ENCODE measurements around the gene NUP188.

DNA sequence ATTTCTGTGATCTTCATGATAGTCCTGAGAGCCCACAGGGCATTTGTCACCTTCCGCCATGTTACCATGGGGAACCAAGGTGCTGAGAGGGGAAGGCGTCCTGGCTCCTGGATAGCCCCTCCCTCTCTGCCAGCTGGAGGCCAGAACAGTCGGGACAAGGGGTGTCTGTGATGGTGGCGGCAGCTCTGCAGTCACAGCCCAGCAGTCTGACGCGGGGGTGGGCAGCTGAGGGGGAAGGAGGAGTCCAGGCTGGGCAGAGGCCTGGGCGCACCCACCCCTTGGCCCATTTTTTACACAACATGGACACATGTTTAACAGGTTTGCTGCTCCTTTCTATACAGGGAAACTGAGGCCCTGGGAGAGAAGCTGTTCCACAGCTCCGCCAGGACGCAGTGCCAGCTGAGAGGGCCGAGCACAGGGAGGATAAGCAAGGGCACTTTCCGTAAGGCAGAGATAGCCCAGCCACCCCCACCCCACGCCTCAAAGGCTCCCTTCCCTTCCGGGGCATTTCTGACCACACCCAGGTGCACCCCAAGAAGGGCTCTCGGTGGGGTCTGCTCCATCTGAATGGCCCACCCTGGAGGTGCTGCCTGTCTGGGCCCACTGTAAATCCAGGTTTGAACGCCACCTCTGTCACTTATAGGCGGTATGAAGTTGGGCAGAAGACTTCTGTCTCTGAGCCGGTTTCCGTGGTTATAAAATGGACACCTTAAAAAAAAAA lies 48.5 kb upstream of the NUP188 start:
- TF ChIP-seq, protein P1, sequence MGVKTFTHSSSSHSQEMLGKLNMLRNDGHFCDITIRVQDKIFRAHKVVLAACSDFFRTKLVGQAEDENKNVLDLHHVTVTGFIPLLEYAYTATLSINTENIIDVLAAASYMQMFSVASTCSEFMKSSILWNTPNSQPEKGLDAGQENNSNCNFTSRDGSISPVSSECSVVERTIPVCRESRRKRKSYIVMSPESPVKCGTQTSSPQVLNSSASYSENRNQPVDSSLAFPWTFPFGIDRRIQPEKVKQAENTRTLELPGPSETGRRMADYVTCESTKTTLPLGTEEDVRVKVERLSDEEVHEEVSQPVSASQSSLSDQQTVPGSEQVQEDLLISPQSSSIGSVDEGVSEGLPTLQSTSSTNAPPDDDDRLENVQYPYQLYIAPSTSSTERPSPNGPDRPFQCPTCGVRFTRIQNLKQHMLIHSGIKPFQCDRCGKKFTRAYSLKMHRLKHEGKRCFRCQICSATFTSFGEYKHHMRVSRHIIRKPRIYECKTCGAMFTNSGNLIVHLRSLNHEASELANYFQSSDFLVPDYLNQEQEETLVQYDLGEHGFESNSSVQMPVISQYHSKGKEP (tag by site-specific recombination; IDR thresholded peaks at IDR 0.05), result no peak
- TF ChIP-seq, protein P2, sequence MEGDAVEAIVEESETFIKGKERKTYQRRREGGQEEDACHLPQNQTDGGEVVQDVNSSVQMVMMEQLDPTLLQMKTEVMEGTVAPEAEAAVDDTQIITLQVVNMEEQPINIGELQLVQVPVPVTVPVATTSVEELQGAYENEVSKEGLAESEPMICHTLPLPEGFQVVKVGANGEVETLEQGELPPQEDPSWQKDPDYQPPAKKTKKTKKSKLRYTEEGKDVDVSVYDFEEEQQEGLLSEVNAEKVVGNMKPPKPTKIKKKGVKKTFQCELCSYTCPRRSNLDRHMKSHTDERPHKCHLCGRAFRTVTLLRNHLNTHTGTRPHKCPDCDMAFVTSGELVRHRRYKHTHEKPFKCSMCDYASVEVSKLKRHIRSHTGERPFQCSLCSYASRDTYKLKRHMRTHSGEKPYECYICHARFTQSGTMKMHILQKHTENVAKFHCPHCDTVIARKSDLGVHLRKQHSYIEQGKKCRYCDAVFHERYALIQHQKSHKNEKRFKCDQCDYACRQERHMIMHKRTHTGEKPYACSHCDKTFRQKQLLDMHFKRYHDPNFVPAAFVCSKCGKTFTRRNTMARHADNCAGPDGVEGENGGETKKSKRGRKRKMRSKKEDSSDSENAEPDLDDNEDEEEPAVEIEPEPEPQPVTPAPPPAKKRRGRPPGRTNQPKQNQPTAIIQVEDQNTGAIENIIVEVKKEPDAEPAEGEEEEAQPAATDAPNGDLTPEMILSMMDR (tag by site-specific recombination; IDR thresholded peaks at IDR 0.05), result no peak
- no peak for TF ChIP-seq ZNF776 (tag by site-specific recombination; IDR thresholded peaks at IDR 0.05; ENCODE audit: borderline replicate concordance)
- TF ChIP-seq ZNF138 (tag by site-specific recombination; IDR thresholded peaks at IDR 0.05; ENCODE audit: borderline replicate concordance), result no peak
- TF ChIP-seq, protein P3, sequence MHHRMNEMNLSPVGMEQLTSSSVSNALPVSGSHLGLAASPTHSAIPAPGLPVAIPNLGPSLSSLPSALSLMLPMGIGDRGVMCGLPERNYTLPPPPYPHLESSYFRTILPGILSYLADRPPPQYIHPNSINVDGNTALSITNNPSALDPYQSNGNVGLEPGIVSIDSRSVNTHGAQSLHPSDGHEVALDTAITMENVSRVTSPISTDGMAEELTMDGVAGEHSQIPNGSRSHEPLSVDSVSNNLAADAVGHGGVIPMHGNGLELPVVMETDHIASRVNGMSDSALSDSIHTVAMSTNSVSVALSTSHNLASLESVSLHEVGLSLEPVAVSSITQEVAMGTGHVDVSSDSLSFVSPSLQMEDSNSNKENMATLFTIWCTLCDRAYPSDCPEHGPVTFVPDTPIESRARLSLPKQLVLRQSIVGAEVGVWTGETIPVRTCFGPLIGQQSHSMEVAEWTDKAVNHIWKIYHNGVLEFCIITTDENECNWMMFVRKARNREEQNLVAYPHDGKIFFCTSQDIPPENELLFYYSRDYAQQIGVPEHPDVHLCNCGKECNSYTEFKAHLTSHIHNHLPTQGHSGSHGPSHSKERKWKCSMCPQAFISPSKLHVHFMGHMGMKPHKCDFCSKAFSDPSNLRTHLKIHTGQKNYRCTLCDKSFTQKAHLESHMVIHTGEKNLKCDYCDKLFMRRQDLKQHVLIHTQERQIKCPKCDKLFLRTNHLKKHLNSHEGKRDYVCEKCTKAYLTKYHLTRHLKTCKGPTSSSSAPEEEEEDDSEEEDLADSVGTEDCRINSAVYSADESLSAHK (tag by site-specific recombination; IDR thresholded peaks at IDR 0.05), result no peak
- TF ChIP-seq, protein P4, sequence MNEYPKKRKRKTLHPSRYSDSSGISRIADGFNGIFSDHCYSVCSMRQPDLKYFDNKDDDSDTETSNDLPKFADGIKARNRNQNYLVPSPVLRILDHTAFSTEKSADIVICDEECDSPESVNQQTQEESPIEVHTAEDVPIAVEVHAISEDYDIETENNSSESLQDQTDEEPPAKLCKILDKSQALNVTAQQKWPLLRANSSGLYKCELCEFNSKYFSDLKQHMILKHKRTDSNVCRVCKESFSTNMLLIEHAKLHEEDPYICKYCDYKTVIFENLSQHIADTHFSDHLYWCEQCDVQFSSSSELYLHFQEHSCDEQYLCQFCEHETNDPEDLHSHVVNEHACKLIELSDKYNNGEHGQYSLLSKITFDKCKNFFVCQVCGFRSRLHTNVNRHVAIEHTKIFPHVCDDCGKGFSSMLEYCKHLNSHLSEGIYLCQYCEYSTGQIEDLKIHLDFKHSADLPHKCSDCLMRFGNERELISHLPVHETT (tag by site-specific recombination; IDR thresholded peaks at IDR 0.05), result no peak
- TF ChIP-seq ZBTB20 (tag by site-specific recombination; IDR thresholded peaks at IDR 0.05), result no peak

Data from HEK293 (cell line).